Skeletal muscle tissue (tissue), 4 donors: ENCODE results near the gene ANKRD44. TPM values are rescaled to one million over a fixed set of nuclear protein-coding genes. Genes with fewer than 3 reads are reported as not detected.

Experiments used
- H3K27ac ChIP-seq: one replicate; pipeline ENCODE4 v1.7.0; 2013; ENCODE audit warnings: mild to moderate bottlenecking, low read depth, low read length, inconsistent platforms
- H3K27me3 ChIP-seq, 3 donors: one replicate each; pipeline ENCODE4 v1.7.0; 2013; ENCODE audit warnings: low read length in 3 of 3; ENCODE audit not compliant: control insufficient read depth in 3 of 3, insufficient read depth in 3 of 3
- H3K36me3 ChIP-seq, 3 donors: one replicate each; pipeline ENCODE4 v1.7.0; 2013; ENCODE audit warnings: low read length in 3 of 3; ENCODE audit not compliant: control insufficient read depth in 3 of 3, insufficient read depth in 3 of 3
- H3K4me1 ChIP-seq, 3 donors: one replicate each; pipeline ENCODE4 v1.7.0; 2013; ENCODE audit warnings: low read length in 3 of 3, mild to moderate bottlenecking in 3 of 3; ENCODE audit not compliant: control insufficient read depth in 3 of 3, insufficient read depth in 3 of 3
- H3K4me3 ChIP-seq, 3 donors: one replicate each; pipeline ENCODE4 v1.7.0; 2013; ENCODE audit warnings: low read length in 3 of 3
- H3K9ac ChIP-seq, 3 donors: one replicate each; pipeline ENCODE4 v1.7.0; 2013; ENCODE audit warnings: low read length in 3 of 3, mild to moderate bottlenecking in 3 of 3, moderate library complexity in 2 of 3, low read depth in 1 of 3
- H3K9me3 ChIP-seq, 3 donors: one replicate each; pipeline ENCODE4 v1.7.0; 2013; ENCODE audit warnings: low read length in 3 of 3; ENCODE audit not compliant: control insufficient read depth in 3 of 3
- total RNA-seq: library from RNA; depleted of rRNA; stranded (reverse); fragments of >200 nt; gene quantifications from one replicate; pipeline ENCODE4 v1.2.3, GENCODE V29; 2014
- donor health status: Osteomylitis.

ANKRD44 gene
- total RNA-seq, 1 donor from 2014 or later, result 26.6 TPM

- H3K4me3 ChIP-seq, result no peak overlapping the region
- no peak overlapping the region for H3K27ac ChIP-seq
- no peaks in the 10 kb centered on the region for H3K27me3 ChIP-seq
- H3K36me3 ChIP-seq, result no peaks in the 10 kb centered on the region
- no peak overlapping the region for H3K9ac ChIP-seq
- no peaks in the 10 kb centered on the region for H3K4me1 ChIP-seq
- no peaks in the 10 kb centered on the region for H3K9me3 ChIP-seq
Measured at GRCh38 chr2:197135806-197136205, 174.8 kb downstream of the ANKRD44 start.

GRCh38 chr2:197134206-197134605 is 176.4 kb downstream of the ANKRD44 start:
- Histone ChIP-seq H3K27ac (no peak overlapping the region), H3K9me3 (no peaks in the 10 kb centered on the region), H3K9ac (no peak overlapping the region), H3K4me3 (no peak overlapping the region), H3K4me1 (no peaks in the 10 kb centered on the region), H3K36me3 (no peaks in the 10 kb centered on the region), H3K27me3 (no peaks in the 10 kb centered on the region)

GRCh38 chr2:197131558-197131855 is 179.1 kb downstream of the ANKRD44 start:
- H3K27ac ChIP-seq, result no peak overlapping the region
- H3K9me3 ChIP-seq, result no peaks in the 10 kb centered on the region

DNA sequence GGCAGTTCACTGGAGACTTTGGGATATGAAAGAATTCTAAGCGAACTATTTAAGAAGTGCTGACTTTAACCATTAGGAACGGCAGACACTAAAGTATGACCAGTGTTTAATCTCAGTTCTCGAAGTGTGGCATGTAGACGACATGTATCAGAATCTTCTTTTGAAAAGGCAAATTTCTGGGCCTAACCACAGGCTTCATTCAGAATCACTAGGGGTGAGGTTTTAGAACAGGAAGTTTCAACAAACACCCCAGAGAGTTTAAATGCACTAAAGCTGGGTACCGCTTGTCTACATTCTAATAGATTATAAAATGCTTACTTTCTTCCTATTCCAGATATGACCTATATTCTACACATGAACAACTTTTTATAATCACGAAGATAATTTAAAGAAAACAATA is 180.3 kb downstream of the ANKRD44 start:
- Histone ChIP-seq H3K4me1 (no peaks in the 10 kb centered on the region), H3K27ac (no peak overlapping the region), H3K9ac (no peak overlapping the region), H3K9me3 (no peaks in the 10 kb centered on the region), H3K36me3 (peaks cover 0 to under 1% (median 0%) of the 10 kb centered on the region in 3 donors), H3K4me3 (no peak overlapping the region), H3K27me3 (no peaks in the 10 kb centered on the region)

More at GRCh38 chr2:197131558-197131855, 179.1 kb downstream of the ANKRD44 start:
- no peaks in the 10 kb centered on the region for H3K4me1 ChIP-seq
- H3K4me3 ChIP-seq, result no peak overlapping the region
- H3K36me3 ChIP-seq, result no peaks in the 10 kb centered on the region
- no peaks in the 10 kb centered on the region for H3K27me3 ChIP-seq
- no peak overlapping the region for H3K9ac ChIP-seq

DNA sequence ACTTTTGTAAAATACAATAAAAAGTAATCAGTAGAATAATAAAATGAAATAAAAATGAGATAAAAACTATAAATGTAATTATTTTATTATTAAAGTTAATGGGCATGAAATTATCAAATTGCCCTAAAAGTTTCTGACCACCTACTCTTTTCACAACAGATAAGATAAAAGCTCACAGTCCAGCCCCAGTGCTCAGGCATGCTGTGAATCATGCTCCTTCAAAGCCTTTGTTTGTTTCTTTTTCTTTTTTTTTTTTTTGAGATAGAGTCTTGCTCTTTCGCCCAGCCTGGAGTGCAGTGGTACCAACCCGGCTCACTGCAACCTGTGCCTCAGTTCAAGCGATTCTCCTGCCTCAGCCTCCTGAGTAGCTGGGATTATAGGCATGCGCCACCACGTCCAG is 181.7 kb downstream of the ANKRD44 start:
- Histone ChIP-seq H3K9me3 (no peaks in the 10 kb centered on the region), H3K27ac (no peak overlapping the region), H3K4me1 (no peaks in the 10 kb centered on the region), H3K9ac (no peak overlapping the region), H3K27me3 (no peaks in the 10 kb centered on the region), H3K36me3 (peaks cover 0 to 5% (median 0%) of the 10 kb centered on the region in 3 donors), H3K4me3 (no peak overlapping the region)

DNA sequence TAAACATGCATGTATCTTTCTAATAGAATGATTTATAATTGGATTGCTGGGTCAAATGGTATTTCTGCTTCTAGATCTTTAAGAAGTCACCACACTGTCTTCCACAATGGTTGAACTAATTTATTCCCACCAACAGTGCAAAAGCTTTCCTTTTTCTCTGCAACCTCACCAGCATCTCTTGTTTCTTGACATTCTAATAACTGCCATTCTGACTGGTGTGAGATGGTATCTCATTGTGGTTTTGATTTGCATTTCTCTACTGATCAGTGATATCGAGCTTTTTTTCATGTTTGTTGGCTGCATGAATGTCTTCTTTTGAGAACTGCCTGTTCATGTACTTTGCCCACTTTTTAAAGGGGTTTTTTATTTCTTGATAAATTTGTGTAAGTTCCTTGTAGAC is 182.5 kb downstream of the ANKRD44 start:
- Histone ChIP-seq H3K4me1 (no peaks in the 10 kb centered on the region), H3K9ac (no peak overlapping the region), H3K4me3 (no peak overlapping the region), H3K27me3 (no peaks in the 10 kb centered on the region), H3K36me3 (peaks cover 0 to 5% (median 0%) of the 10 kb centered on the region in 3 donors), H3K27ac (no peak overlapping the region), H3K9me3 (no peaks in the 10 kb centered on the region)

DNA sequence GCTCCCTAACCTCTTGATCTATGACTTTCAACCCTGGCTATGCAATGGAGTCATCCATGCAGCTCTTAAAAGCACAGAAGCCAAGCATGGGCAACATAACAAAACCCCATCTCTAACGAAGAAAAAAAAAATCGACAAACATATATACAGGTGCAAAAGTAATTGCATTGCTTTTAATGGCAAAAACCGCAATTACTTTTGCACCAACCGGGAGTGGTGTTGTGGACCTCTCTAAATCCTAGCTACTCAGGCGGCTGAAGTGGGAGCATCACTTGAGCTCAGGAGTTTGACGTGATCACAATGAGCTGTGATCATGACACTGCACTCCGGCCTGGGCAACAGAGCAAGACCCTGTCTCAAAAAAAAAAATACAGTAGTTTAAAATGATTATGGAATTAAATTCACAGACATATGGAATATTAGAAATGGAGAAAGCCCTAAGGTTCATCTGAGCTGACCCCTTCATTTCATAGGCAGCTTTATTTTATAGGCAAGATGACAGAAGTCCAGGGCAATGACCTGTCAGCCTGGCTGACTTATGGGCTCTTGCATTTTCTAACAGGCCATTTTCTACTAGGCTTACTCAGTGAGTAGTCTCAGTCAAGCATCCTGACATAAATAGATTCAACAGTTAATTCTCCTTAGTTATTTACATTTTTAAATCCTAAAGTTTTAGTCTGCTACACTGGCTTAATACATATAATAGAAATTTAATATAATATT is 183.8 kb downstream of the ANKRD44 start:
- peaks cover 0 to 5% (median 0%) of the 10 kb centered on the region in 3 donors for H3K36me3 ChIP-seq
- H3K9me3 ChIP-seq, result no peaks in the 10 kb centered on the region
- no peak overlapping the region for H3K4me3 ChIP-seq
- no peaks in the 10 kb centered on the region for H3K4me1 ChIP-seq
- no peak overlapping the region for H3K9ac ChIP-seq
- H3K27ac ChIP-seq, result no peak overlapping the region
- H3K27me3 ChIP-seq, result no peaks in the 10 kb centered on the region

DNA sequence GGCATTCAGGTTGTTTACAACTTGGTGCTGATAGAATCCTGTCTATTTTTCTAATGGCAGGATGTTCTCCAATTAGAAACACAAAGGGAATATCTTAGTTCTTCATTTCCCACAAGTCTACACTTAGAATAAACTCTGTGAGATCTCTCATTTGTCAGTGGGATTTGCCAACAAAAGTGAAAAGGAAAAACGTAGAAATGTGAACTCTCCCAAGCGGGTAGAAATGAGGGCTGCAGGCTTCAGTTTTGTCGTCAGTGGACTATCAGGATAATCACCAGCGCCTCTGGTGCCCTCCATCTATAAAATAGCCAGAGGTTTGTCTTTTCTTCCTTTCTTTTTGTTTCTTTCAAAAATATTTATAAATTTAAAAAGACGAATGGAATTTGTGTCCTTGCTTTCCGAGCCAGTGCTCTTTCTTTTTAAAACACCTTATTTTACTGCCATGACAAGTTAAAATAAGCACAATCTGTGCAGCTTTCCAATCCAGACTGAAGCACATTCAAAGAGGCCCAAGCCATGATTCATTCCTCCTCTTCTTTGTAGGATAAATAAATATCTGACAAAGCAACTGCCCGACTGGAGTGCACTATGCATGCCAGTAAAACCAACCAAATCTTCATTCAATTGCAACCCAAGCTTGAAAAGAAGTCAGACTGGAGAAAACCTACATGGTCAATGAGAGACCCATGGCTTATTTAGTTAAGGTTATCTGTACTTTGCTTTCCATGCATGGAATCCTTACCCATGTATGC is 185.8 kb downstream of the ANKRD44 start:
- H3K27me3 ChIP-seq, result no peaks in the 10 kb centered on the region
- no peaks in the 10 kb centered on the region for H3K9me3 ChIP-seq
- H3K36me3 ChIP-seq, result peaks cover 0 to 9% (median 2%) of the 10 kb centered on the region in 3 donors
- no peak overlapping the region for H3K4me3 ChIP-seq
- H3K9ac ChIP-seq, result no peak overlapping the region
- no peaks in the 10 kb centered on the region for H3K4me1 ChIP-seq
- H3K27ac ChIP-seq, result no peak overlapping the region

- H3K27ac ChIP-seq, result no peak overlapping the region
- H3K9ac ChIP-seq, result no peak overlapping the region
- H3K4me1 ChIP-seq, result no peaks in the 10 kb centered on the region
- H3K36me3 ChIP-seq, result peaks cover 0 to 9% (median 2%) of the 10 kb centered on the region in 3 donors
- no peaks in the 10 kb centered on the region for H3K9me3 ChIP-seq
- no peaks in the 10 kb centered on the region for H3K27me3 ChIP-seq
- H3K4me3 ChIP-seq, result no peak overlapping the region
Measured at GRCh38 chr2:197122821-197123220, 187.8 kb downstream of the ANKRD44 start.

DNA sequence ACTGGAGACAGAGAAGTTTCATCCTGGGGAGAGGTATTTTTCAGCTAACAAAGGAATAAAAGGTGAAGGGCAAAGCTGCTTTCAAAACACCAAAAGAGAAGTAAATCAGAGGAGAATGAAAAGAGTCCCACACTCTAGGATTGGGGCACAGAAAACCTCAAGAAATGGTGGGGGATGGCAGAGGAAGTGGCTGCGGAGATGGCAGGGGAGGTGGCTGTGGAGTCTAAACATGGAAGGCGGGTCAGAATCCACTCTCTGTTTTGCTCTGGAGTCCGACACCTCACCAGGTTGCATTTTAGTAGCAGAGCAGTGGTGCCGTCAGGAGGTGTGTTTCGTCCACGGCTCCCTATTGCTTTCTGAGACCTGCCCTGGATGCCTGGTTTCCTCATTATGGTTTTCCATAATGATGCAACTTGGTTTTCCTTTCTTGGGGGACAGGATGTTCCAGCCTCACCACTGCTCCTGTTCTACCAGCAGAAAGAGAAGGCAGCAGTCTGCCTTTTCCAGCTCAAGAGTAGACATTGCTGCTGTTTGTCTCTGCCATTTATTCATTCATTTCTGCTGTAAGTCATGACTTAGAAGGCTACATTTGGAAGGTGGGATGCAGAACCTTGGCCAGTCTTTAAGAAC is 188.7 kb downstream of the ANKRD44 start:
- H3K36me3 ChIP-seq, result peaks cover 0 to 9% (median 2%) of the 10 kb centered on the region in 3 donors
- no peaks in the 10 kb centered on the region for H3K4me1 ChIP-seq
- H3K27me3 ChIP-seq, result no peaks in the 10 kb centered on the region
- no peak overlapping the region for H3K4me3 ChIP-seq
- no peak overlapping the region for H3K9ac ChIP-seq
- H3K27ac ChIP-seq, result no peak overlapping the region
- H3K9me3 ChIP-seq, result no peaks in the 10 kb centered on the region
